ENCODE results near the gene TPRX1.

The TPRX1 gene

DNA sequence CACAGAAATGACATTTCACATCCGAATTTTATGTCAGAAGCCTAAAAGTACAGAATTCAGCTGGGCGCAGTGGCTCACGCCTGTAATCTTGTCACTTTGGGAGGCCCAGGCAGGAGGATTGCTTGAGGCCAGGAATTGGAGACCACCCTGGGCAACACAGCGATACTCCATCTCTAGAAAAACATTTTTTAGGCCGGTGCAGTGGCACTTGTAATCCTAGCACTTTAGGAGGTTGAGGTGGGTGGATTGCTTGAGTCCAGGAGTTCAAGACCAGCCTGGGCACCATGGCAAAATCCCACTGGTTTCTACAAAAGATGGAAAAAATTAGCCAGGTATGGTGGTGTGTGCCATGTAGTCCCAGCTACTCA is 43.7 kb downstream of the TPRX1 start:
- Histone ChIP-seq H3K4ac (ENCODE audit: low read depth, low read length) (no peak overlapping the region), H3K79me2 (ENCODE audit: control insufficient read depth, insufficient read depth, low read length) (no peaks in the 10 kb centered on the region), H3K4me3 (ENCODE audit: low read length) (no peak overlapping the region), H4K5ac (ENCODE audit: low read length) (no peak overlapping the region), H3K23ac (ENCODE audit: low read length) (no peak overlapping the region), H2AK5ac (ENCODE audit: low read length) (no peak overlapping the region), H2BK5ac (ENCODE audit: low read length) (no peak overlapping the region), H3K4me2 (ENCODE audit: low read length) (no peak overlapping the region), H3K18ac (ENCODE audit: low read length) (no peak overlapping the region), H3K56ac (ENCODE audit: low read length) (no peak overlapping the region), H3K9ac (ENCODE audit: low read length) (no peak overlapping the region), H2BK15ac (replicated peaks; ENCODE audit: low read depth) (no peak overlapping the region), H3K27ac (ENCODE audit: low read depth, low read length) (no peak overlapping the region), H3K79me1 (ENCODE audit: low read length) (no peaks in the 10 kb centered on the region), H2BK120ac (ENCODE audit: low read depth, low read length) (no peak overlapping the region), H3K36me3 (ENCODE audit: control insufficient read depth, insufficient read depth, low read length) (peaks cover 12% of the 10 kb centered on the region), H4K8ac (ENCODE audit: low read depth, low read length) (no peak overlapping the region), H3K27me3 (ENCODE audit: insufficient read depth, low read length, poor library complexity) (no peaks in the 10 kb centered on the region), H3K4me1 (ENCODE audit: control insufficient read depth, low read depth, low read length) (no peaks in the 10 kb centered on the region)
- WGBS (ENCODE audit: extremely low coverage, insufficient coverage, low lambda C conversion rate), result no CpG with 5 or more reads among the region's 5 CpGs
- DNase-seq, result no peak

DNA sequence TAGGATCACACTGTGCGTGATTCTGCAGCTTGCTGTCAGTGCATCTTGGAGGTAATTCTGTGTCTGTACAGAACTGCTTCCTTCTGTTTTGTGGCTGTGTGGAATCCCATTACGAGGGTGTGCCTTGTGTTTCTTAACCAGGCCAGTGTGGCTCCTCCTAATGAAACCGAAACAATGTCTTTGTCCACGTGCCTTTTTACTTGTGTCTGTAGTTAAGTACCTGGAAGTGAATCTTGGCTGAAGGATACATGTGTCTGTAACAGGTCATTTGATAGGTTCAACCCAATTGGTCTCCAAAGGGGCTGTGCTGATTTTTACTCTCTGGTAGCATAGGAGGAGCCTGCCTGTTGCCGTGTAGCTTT is 45.9 kb downstream of the TPRX1 start:
- no peak overlapping the region for H3K9ac ChIP-seq (ENCODE audit: low read length)
- WGBS (ENCODE audit: extremely low coverage, insufficient coverage, low lambda C conversion rate), result no CpG with 5 or more reads among the region's 5 CpGs
- no peak overlapping the region for H2BK15ac ChIP-seq (replicated peaks; ENCODE audit: low read depth)
- no peak overlapping the region for H2BK5ac ChIP-seq (ENCODE audit: low read length)
- H3K56ac ChIP-seq (ENCODE audit: low read length), result no peak overlapping the region
- H3K4ac ChIP-seq (ENCODE audit: low read depth, low read length), result no peak overlapping the region
- no peak overlapping the region for H3K23ac ChIP-seq (ENCODE audit: low read length)
- no peak overlapping the region for H3K27ac ChIP-seq (ENCODE audit: low read depth, low read length)
- no peaks in the 10 kb centered on the region for H3K27me3 ChIP-seq (ENCODE audit: insufficient read depth, low read length, poor library complexity)
- H2AK5ac ChIP-seq (ENCODE audit: low read length), result no peak overlapping the region
- peaks cover 17% of the 10 kb centered on the region for H3K36me3 ChIP-seq (ENCODE audit: control insufficient read depth, insufficient read depth, low read length)
- H3K4me3 ChIP-seq (ENCODE audit: low read length), result no peak overlapping the region
- no peaks in the 10 kb centered on the region for H3K79me2 ChIP-seq (ENCODE audit: control insufficient read depth, insufficient read depth, low read length)
- H3K4me1 ChIP-seq (ENCODE audit: control insufficient read depth, low read depth, low read length), result no peaks in the 10 kb centered on the region
- H4K8ac ChIP-seq (ENCODE audit: low read depth, low read length), result no peak overlapping the region
- no peak overlapping the region for H2BK120ac ChIP-seq (ENCODE audit: low read depth, low read length)
- no peaks in the 10 kb centered on the region for H3K79me1 ChIP-seq (ENCODE audit: low read length)
- no peak overlapping the region for H3K4me2 ChIP-seq (ENCODE audit: low read length)
- no peak overlapping the region for H3K18ac ChIP-seq (ENCODE audit: low read length)
- no peak overlapping the region for H4K5ac ChIP-seq (ENCODE audit: low read length)
- no peak for DNase-seq

DNA sequence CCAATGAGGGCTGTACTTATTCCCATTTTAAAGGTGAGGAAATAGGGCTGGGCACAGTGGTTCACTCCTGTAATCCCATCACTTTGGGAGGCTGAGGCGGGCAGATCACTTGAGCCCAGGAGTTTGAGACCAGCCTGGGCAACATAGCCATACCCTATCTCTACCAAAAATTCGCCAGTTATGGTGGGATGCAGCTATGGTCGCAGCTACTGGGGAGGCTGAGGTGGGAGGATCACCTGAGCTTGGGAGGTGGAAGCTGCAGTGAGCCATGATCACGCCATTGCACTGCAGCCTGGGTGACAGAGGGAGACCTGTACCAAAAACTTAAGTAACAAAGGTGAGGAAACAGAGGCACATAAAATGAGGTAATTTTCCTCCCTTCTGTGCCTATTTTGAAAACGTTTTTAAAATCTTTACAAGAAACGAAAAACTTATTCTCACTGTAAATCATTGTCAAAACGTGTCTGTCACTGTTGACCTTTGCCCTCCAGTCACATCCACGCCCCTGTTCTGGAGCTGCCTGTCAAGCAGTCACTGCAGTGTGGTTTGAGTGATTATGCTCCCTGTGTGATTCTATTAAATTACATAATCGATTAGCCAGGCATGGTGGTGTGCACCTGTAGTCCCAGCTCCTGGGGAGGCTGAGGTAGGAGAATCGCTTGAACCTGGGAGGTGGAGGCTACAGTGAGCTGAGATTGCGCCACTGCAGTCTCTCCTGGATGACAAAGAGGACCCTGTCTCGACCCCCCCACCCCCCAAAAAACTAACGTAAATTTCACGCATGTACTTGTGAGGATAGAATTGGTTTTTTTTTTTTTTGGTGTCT is 46.5 kb downstream of the TPRX1 start:
- Histone ChIP-seq H4K8ac (ENCODE audit: low read depth, low read length) (no peak overlapping the region), H2BK5ac (ENCODE audit: low read length) (no peak overlapping the region), H4K5ac (ENCODE audit: low read length) (no peak overlapping the region), H3K36me3 (ENCODE audit: control insufficient read depth, insufficient read depth, low read length) (peaks cover 21% of the 10 kb centered on the region), H3K4me2 (ENCODE audit: low read length) (no peak overlapping the region), H3K27ac (ENCODE audit: low read depth, low read length) (no peak overlapping the region), H3K4me3 (ENCODE audit: low read length) (no peak overlapping the region), H3K56ac (ENCODE audit: low read length) (no peak overlapping the region), H3K9ac (ENCODE audit: low read length) (no peak overlapping the region), H2AK5ac (ENCODE audit: low read length) (no peak overlapping the region), H2BK15ac (replicated peaks; ENCODE audit: low read depth) (no peak overlapping the region), H3K4ac (ENCODE audit: low read depth, low read length) (no peak overlapping the region), H3K79me1 (ENCODE audit: low read length) (no peaks in the 10 kb centered on the region), H3K18ac (ENCODE audit: low read length) (no peak overlapping the region), H3K27me3 (ENCODE audit: insufficient read depth, low read length, poor library complexity) (no peaks in the 10 kb centered on the region), H3K23ac (ENCODE audit: low read length) (no peak overlapping the region), H3K4me1 (ENCODE audit: control insufficient read depth, low read depth, low read length) (no peaks in the 10 kb centered on the region), H3K79me2 (ENCODE audit: control insufficient read depth, insufficient read depth, low read length) (no peaks in the 10 kb centered on the region), H2BK120ac (ENCODE audit: low read depth, low read length) (no peak overlapping the region)
- no CpG with 5 or more reads among the region's 14 CpGs for WGBS (ENCODE audit: extremely low coverage, insufficient coverage, low lambda C conversion rate)
- no peak for DNase-seq

DNA sequence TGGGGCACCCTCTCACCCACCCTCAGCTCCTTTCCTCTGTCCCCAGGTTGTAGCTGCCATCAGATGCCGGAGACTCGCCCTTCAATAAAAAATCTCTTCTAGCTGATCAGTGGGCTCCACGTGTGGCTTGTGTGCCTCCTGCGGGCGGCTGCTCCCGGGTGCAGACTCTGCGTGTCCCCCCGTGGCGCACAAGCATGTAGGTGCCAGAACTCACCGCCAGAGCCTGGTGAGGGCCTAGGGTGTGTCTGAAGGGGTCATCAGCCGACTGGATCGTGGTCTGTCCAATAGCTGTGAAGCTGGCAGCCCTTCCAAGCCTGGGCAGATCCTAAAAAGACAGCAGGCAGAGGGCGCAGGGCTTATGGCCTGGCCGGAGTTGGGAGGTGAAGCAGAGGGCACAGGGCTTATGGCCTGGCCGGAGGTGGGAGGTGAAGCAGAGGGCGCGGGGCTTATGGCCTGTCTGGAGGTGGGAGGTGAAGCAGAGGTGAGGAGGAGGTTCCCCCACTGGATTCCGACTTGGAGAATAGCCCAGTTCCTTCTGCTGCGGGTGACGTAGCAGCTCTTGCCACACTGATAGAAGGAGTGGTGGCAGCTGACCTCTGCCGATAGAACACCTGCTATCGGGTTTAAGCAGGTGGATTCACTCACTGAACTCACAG is 47.3 kb downstream of the TPRX1 start:
- no CpG with 5 or more reads among the region's 22 CpGs for WGBS (ENCODE audit: extremely low coverage, insufficient coverage, low lambda C conversion rate)
- H3K27ac ChIP-seq (ENCODE audit: low read depth, low read length), result no peak overlapping the region

DNA sequence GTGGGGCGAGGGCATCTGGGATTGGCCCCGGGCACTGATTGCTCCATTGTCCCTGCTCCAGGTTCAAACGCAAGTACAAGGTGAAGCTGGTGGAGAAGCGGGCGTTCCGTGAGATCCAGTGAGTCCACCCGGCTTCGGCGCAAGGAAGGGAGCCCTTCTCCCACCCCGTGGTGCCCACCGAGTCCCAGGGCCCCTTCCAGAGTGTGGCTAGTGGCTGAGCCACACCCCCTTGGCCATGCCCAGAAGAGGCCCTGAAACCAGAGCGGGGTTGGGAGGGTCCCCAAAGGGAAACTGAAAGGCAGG is 47.8 kb downstream of the TPRX1 start:
- H3K79me2 ChIP-seq (ENCODE audit: control insufficient read depth, insufficient read depth, low read length), result no peaks in the 10 kb centered on the region
- H4K8ac ChIP-seq (ENCODE audit: low read depth, low read length), result no peak overlapping the region
- H2AK5ac ChIP-seq (ENCODE audit: low read length), result no peak overlapping the region
- H2BK120ac ChIP-seq (ENCODE audit: low read depth, low read length), result no peak overlapping the region
- H3K79me1 ChIP-seq (ENCODE audit: low read length), result no peaks in the 10 kb centered on the region
- H3K4me1 ChIP-seq (ENCODE audit: control insufficient read depth, low read depth, low read length), result no peaks in the 10 kb centered on the region
- DNase-seq, result no peak
- H2BK15ac ChIP-seq (replicated peaks; ENCODE audit: low read depth), result no peak overlapping the region
- peaks cover 28% of the 10 kb centered on the region for H3K36me3 ChIP-seq (ENCODE audit: control insufficient read depth, insufficient read depth, low read length)
- no peak overlapping the region for H3K18ac ChIP-seq (ENCODE audit: low read length)
- H2BK5ac ChIP-seq (ENCODE audit: low read length), result no peak overlapping the region
- H3K27me3 ChIP-seq (ENCODE audit: insufficient read depth, low read length, poor library complexity), result no peaks in the 10 kb centered on the region
- no peak overlapping the region for H3K4me3 ChIP-seq (ENCODE audit: low read length)
- no peak overlapping the region for H3K4ac ChIP-seq (ENCODE audit: low read depth, low read length)
- H3K56ac ChIP-seq (ENCODE audit: low read length), result no peak overlapping the region
- H3K23ac ChIP-seq (ENCODE audit: low read length), result no peak overlapping the region
- no CpG with 5 or more reads among the region's 12 CpGs for WGBS (ENCODE audit: extremely low coverage, insufficient coverage, low lambda C conversion rate)
- H3K9ac ChIP-seq (ENCODE audit: low read length), result no peak overlapping the region
- H3K27ac ChIP-seq (ENCODE audit: low read depth, low read length), result no peak overlapping the region
- H4K5ac ChIP-seq (ENCODE audit: low read length), result no peak overlapping the region
- no peak overlapping the region for H3K4me2 ChIP-seq (ENCODE audit: low read length)

More for the DNA sequence above, 47.3 kb downstream of the TPRX1 start:
- Histone ChIP-seq H3K4me2 (ENCODE audit: low read length) (no peak overlapping the region), H3K36me3 (ENCODE audit: control insufficient read depth, insufficient read depth, low read length) (peaks cover 27% of the 10 kb centered on the region), H4K8ac (ENCODE audit: low read depth, low read length) (no peak overlapping the region), H3K9ac (ENCODE audit: low read length) (no peak overlapping the region), H3K4me3 (ENCODE audit: low read length) (no peak overlapping the region), H3K79me2 (ENCODE audit: control insufficient read depth, insufficient read depth, low read length) (no peaks in the 10 kb centered on the region), H3K56ac (ENCODE audit: low read length) (no peak overlapping the region), H3K4ac (ENCODE audit: low read depth, low read length) (no peak overlapping the region), H3K4me1 (ENCODE audit: control insufficient read depth, low read depth, low read length) (no peaks in the 10 kb centered on the region), H2BK5ac (ENCODE audit: low read length) (no peak overlapping the region), H3K18ac (ENCODE audit: low read length) (no peak overlapping the region), H3K27me3 (ENCODE audit: insufficient read depth, low read length, poor library complexity) (no peaks in the 10 kb centered on the region), H3K23ac (ENCODE audit: low read length) (no peak overlapping the region), H2AK5ac (ENCODE audit: low read length) (no peak overlapping the region), H2BK15ac (replicated peaks; ENCODE audit: low read depth) (no peak overlapping the region), H2BK120ac (ENCODE audit: low read depth, low read length) (no peak overlapping the region), H4K5ac (ENCODE audit: low read length) (no peak overlapping the region), H3K79me1 (ENCODE audit: low read length) (no peaks in the 10 kb centered on the region)
- DNase-seq, result no peak

All from mesendoderm (in vitro differentiated cells).